GM18502 (cell line): Measurements from ENCODE around the gene RNF220.

ENCODE experiments used
- ATAC-seq: cut with Tn5 transposase; IDR thresholded peaks from one replicate; pipeline ENCODE4 v1.9.1; 2021; ENCODE audit warnings: mild to moderate bottlenecking; ENCODE audit not compliant: unreplicated experiment, poor library complexity

Gene RNF220

GRCh38 chr1:44624268-44624901, 219.3 kb downstream of the RNF220 start:
- ATAC-seq = no peak

DNA sequence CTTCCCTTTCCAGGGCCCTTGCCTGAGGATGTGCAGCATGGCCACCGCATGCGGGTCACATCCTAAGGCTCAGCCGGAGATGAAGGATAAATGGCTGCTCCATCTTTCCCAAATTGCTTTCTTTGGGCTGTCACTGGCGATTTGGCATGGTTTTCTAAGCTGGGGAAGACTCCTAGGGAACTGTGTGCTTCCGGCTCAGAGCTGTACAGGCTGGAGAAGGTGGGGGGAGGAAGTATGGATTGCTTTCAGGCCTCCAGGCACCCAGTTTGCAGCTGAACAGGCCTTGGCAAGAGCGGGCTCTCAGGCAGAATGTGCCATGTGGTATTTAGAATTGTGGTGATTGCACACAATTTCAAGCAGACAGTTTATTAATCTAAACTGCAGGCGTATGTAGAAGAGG, 220.3 kb downstream of the RNF220 start:
- ATAC-seq = no peak

DNA sequence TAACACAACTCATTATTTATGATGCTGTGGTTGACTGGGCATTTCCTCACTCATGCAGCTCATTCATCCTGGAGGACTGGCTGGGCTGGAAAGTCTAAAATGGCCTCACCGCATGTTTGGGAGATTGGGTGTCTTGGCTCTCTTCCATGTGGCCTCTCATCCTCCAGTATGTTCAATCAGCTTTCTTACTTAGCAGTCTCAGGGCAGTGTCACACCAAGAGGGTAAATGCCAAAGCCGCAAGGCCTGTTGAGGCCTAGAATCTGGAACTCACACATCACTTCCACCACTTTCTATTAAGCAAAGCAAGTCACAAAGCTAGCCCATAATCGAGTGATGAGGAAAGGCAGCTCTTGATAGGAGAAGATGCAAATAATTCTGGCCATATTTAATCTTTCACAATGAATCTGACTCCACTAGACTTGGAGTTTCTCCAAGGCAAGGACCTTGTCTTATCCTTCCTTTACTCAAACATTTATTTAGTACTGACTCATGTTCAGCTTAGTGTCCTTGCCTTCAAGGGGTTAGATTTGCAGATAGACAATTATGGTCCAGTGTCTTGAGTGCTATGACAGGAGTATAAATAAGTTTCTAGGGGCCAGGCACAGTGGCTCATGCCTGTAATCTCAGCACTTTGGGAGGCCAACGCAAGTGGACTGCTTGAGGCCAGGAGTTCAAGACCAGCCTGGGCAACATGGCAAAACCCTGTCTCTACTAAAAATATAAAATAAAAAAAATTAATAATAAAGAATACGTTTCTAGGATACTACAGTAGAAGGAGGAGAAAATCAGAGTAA, 224.1 kb downstream of the RNF220 start:
- no peak for ATAC-seq

DNA sequence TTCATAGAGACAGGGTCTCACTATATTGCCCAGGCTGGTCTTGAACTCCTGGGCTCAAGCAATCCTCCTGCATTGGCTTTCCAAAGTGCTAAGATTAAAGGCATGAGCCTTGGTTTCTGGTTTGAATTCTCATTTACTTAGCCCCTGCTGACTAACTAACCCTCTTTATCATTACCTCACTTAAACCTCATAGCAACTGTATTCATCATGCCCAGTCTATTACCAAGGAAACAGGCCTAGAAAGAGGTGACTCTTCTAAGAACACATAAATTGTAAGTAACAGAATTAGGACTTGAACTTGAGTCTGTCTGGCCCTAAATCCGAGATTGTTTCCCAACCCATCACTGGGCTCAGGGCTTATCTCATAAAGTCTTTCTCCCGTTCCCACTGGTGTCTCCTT, 225.1 kb downstream of the RNF220 start:
- no peak for ATAC-seq

- ATAC-seq = peak; percentile 18
Measured at GRCh38 chr1:44631333-44631646, 226.2 kb downstream of the RNF220 start.

DNA sequence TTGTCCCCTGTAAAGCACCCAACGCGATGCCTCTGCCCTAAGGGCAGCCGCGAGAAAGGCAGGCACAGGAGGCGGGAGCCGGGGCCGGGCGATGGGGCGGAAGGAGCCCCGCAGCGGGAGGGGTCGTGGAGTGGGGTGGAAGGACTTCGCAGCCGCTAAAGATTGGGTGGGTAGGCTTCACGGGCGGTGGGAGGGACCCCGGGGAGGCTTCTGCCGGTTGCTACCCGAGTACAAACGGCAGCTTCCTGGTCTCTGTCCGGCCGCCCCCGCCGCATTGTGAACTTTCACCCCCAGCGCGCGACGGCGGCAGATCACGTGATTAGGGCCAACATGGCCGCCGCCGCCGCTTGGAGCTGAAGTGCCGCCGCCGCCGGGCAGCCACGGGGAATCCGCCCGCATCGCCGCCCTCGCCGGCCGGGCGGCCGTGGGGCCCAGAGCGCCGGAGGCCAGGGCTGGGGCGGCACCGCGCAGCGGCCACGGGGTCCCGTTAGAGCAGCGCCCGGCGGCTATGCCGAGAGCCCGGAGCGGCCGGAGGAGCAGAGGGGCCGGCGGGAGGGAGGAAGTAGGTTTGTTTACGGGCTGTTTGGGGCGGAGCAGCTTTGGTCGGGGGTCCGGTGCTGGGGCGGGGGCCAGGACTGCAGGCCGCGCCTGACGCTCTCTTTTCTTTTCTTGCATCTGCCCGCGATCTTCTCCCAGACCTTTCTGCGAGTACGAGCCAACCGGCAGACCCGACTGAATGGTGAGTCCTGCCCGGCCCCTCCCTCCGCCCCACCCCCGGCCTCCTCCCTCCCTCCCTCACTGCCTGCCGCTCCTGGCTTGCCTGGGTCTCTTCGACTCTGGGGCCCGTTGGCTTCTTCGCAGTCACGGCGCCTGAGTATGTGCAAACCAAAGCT, 226.8 kb downstream of the RNF220 start:
- ATAC-seq = peak; percentile 69

GRCh38 chr1:44632598-44632997, 227.5 kb downstream of the RNF220 start:
- ATAC-seq = no peak

DNA sequence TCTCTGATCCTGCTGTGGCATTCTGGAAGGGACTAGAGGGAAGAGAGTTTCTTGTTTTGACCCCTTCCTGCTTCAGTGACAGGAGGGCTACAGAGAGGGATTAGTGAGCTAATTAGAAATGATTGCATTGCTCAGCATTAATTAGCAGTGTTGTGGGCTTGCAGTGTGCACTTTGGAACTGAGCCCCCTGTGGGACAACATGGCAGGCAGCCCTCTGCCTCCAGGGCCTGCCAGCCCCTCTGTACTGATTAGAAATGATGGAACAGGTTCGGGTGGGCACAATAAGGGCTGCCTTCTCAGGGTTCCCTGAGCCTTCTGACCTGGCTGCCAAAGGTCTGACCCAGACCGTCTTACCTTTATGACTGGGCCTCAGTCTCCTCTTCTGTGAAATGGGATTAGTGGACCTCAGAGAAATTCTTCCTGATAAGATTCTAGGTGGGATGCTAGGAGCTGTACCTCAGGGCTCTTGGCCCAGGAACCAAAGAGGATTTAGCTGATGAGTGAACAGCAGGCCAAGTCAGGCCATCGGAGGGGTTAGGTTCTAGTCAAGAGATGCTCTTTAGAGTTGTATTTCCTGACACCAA, 229.6 kb downstream of the RNF220 start:
- no peak for ATAC-seq

DNA sequence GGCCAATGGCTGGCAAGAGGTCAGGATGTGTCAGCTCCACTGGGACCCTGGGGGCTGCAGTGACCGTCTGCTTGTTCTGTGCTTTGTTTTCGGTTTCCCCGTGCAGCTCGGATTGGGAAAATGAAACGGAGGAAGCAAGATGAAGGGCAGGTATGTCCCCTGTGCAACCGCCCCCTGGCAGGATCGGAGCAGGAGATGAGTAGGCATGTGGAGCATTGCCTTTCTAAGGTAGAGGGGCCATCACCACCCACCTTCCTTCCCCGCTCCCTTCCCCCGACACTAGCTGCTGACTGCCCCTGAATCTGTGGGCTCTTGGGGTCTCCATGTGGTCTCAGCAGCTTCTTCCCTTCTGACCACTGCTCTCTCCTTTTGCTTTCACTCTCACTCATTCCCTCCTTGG, 230.4 kb downstream of the RNF220 start:
- no peak for ATAC-seq

DNA sequence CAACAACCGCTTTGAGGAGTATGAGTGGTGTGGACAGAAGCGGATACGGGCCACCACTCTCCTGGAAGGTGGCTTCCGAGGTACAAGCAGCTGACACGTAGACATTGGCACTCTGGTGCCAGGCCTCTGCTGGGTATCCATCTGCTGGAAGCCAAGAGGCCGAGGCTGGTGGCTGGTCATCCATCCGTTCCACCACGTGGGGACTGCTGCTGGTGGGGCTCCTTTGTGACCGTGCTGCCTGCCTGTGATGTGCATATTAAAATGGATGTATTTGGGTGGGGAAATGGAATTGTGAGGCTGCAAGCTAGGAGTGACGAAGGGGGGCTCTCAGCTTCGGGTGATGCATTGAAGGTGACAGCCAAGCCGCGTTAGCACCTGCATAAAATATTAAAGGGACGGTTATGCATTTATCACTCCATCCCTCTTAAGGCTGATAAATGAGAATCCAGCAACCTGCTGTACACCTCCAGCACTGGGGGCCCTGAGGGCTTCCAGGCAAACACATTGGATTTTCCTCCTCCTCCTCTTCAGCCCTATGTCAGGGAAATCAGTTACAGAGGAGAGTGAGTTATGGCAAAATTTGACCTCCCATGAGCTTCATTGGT, 231.1 kb downstream of the RNF220 start:
- ATAC-seq = no peak

DNA sequence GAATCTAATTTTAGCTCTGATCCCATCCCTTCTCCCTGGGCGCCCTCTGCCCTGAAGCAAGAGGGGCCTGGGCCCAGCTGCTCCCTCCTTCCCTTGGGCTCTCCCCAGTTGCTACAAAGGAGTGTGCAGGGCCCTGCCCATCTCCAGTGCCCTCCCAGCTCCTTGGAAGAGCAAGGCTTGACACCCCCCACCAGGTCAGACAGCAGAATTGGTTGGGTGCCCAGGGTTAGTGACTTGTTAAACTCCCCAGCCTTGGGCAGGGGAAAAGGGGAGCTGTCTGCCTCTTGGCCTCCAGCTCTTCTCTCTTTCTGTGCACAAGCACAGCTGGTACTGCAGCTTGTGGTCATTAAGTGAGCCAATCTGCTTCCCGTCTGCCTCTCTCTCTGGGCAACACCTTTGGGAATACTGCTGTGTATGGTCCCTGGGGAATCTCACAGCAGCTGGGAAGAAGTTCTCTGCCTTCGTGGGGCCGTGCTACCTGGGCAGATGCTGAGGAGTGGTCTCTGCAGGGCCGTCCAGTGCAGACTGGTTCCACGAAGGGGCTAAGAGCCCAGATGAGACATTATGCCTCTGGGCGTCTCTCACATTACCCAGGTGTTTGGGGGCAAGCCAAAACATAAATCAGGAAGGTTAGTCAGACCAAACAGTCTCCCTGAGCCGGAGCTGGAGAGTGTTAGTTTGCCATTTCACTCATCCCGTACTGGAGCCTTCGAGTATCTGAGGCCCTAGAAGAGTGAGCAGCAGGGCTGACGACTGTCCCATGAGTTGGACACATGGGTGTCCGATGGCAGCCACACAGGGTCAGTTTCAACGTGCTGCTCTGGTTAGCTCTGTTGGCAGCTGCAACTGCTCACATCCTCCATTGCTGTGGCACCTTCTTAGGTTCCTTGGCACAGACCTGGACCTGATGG, 231.9 kb downstream of the RNF220 start:
- no peak for ATAC-seq

DNA sequence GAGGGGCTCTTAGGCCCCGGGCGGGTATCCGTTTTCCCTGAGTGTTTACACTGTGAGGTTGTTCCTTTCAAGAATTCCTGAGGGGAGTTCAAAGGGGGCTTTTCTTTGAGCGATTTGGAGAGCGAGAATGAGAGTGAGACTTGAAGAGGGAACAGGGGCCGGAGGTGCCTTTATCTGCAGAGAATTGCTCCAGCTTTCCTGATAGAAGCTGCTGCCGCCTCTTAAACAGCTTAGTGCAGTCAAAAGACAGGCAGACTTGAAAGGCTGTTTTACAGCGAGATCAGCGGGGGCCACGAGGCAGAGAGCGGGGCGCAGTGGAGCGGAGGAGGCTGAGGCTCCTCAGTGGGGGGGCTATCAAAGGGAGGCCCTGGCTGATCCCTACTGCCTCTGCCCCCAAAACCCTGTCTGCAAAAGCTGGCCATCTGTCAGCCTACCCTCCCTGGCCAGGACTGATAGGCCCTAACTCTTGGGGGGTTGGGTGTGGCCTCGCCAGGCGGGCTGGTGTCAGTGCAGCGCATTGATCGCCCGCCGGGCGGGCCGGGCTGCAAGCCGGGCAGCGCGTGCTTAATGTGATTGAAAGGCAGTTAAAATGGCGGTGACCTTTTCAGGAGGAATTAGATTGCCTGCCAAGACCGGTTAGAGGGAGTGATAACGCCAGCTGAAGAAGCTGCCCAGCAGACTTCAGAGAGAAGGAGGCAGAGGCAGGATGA, 232.8 kb downstream of the RNF220 start:
- no peak for ATAC-seq

GRCh38 chr1:44640200-44640853, 235.3 kb downstream of the RNF220 start:
- ATAC-seq = no peak

GRCh38 chr1:44641126-44642102, 236.4 kb downstream of the RNF220 start:
- ATAC-seq = no peak

DNA sequence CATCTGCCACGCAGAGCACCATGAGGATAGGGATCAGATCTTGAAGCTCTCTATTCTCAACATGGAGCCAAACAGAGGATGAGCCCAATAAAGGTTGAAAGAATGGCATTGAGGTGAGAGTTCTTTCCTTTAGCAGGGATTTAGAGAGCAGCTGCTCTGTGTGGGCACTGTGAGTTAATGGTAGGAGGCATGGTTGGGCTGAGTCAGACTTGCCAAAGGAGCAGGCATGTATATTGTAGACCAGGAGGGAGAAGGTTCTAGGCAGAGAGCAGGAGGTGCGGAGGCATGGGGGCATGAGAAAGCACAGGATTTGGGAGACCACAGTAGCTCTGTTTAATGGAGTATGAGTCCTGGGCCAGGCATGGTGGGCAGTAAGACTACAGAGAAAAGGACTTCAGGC, 237.2 kb downstream of the RNF220 start:
- no peak for ATAC-seq

DNA sequence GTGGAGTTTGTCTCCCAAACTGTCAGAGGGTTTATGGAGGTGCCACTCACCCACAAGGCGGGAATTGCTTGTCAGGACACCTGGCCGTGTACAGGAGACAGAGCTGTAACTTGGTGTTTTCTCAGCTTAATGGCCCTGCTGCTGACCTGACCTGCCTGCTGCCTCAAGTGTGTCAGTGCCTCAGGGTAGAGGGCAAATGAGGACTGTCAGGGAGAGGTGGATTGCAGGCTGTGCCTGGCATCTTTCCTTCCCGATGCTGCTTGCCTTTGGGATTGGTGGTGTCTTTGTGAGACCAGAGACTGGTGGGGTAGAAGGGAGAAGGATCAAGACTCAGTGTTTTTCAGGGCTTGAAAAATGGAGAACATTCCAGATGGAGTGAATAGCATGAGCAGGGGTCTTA, 237.9 kb downstream of the RNF220 start:
- no peak for ATAC-seq

- no peak for ATAC-seq
Measured at GRCh38 chr1:44643721-44644334, 238.8 kb downstream of the RNF220 start.
